ENCODE data around the gene MGAT5B.
"Not testable (repeated sequence)": the region's sequence is repeated elsewhere in the genome, so short reads cannot be mapped to it uniquely, and the experiment has no call there.

The MGAT5B gene

DNA sequence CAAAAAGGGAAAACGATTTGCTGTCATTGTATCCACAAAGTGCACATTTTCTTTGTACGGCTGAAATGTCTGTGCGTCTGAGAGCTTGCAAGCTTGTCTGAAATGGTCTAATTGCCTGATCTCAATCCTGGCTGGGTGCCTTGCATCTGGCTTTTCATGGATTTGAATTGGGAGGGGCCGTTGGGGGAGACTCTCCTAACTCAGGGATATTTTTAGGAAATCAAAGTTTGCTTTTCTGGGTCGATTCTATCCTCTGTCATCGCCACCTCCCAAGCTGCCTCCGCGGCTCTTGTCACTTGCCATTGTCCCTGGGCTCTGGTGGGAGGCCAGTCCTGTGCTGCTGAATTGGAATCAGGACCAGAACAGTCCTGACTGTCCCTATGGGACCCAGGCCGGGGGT, 33.3 kb upstream of the MGAT5B start:
- Histone ChIP-seq H3K4me3 (ENCODE audit: low read length) (no peak overlapping the region), H3K4me1 (ENCODE audit: insufficient read depth, low read length) (peaks cover 7% of the 10 kb centered on the region), H3K36me3 (ENCODE audit: insufficient read depth, low read length) (no peaks in the 10 kb centered on the region), H3K9ac (ENCODE audit: low read depth, low read length) (no peak overlapping the region), H3K27ac (ENCODE audit: low read depth, low read length) (no peak overlapping the region), H3K27me3 (ENCODE audit: insufficient read depth, low read length) (peaks cover 4% of the 10 kb centered on the region; the same call in 1 of the 2 replicates), H3K9me3 (ENCODE audit: insufficient read depth, low read depth, low read length) (no peaks in the 10 kb centered on the region)
- 91% methylated on average over 9 of the region's 9 CpGs for WGBS

DNA sequence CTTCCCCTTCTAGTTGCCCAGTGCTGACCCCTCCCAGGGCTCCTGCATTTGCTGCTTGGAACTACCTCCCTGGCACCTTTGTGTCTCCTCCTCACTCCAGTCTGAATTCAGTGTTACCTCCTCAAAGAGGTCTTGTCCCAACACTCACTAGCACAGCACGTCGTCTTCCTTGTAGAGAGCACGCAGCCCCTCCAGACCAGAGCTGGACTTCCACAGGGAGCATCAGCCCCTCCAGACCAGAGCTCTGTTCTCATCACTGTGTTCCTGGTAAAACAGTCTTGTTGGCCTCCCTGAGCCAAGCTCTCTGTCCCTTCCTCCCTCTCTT, 27.8 kb upstream of the MGAT5B start:
- H3K9me3 ChIP-seq (ENCODE audit: insufficient read depth, low read depth, low read length) = no peaks in the 10 kb centered on the region
- peak overlapping the region; percentile 55 for H3K4me3 ChIP-seq (ENCODE audit: low read length)
- H3K9ac ChIP-seq (ENCODE audit: low read depth, low read length) = no peak overlapping the region
- H3K27me3 ChIP-seq (ENCODE audit: insufficient read depth, low read length) = peaks cover 20% of the 10 kb centered on the region
- H3K27ac ChIP-seq (ENCODE audit: low read depth, low read length) = no peak overlapping the region
- WGBS = 10% methylated on average over 3 of the region's 3 CpGs
- no peaks in the 10 kb centered on the region for H3K36me3 ChIP-seq (ENCODE audit: insufficient read depth, low read length)
- peaks cover 16% of the 10 kb centered on the region for H3K4me1 ChIP-seq (ENCODE audit: insufficient read depth, low read length)

GRCh38 chr17:76840884-76841775, 27.1 kb upstream of the MGAT5B start:
- 8% methylated on average over 7 of the region's 8 CpGs for WGBS
- Histone ChIP-seq H3K4me3 (ENCODE audit: low read length) (peak overlapping the region; percentile 55), H3K9me3 (ENCODE audit: insufficient read depth, low read depth, low read length) (no peaks in the 10 kb centered on the region), H3K36me3 (ENCODE audit: insufficient read depth, low read length) (no peaks in the 10 kb centered on the region), H3K27me3 (ENCODE audit: insufficient read depth, low read length) (peaks cover 20% of the 10 kb centered on the region), H3K9ac (ENCODE audit: low read depth, low read length) (peak overlapping the region; percentile 56), H3K27ac (ENCODE audit: low read depth, low read length) (peak overlapping the region; percentile 70; the same call in 1 of the 2 replicates), H3K4me1 (ENCODE audit: insufficient read depth, low read length) (peaks cover 16% of the 10 kb centered on the region)

DNA sequence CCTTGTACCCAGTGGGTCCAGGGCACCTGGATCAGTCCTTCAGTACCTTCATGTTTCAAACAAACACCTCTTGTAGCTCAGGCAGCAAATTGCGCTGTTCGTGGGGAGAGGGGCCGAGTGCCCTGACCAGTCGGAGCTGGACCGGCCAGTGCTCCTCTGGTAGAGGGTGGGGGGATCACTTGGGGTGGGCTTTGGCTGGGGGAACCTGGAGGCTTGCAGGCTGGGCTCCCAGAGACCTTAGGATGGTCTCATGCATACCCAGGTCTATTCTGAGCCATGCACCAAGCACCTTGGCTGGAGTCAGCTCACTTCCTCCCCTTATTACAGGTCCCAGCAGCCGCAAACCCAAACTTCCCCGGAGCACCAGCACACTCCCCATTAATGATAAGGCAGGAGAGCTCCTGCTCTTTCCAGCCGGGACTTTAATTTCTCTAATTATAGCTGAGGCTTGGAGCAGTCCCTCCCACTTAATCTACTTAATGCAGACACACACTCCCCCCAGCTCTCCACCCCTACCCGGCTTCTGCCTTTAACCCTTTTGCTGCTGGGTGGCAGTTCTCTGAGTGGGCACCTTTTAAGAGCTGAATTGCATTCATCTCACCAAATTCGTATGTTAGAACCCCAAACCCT, 26.3 kb upstream of the MGAT5B start:
- H3K4me3 ChIP-seq (ENCODE audit: low read length) = peak overlapping the region; percentile 55
- no peaks in the 10 kb centered on the region for H3K9me3 ChIP-seq (ENCODE audit: insufficient read depth, low read depth, low read length)
- peaks cover 16% of the 10 kb centered on the region for H3K4me1 ChIP-seq (ENCODE audit: insufficient read depth, low read length)
- no peaks in the 10 kb centered on the region for H3K36me3 ChIP-seq (ENCODE audit: insufficient read depth, low read length)
- peak overlapping the region; percentile 70 for H3K27ac ChIP-seq (ENCODE audit: low read depth, low read length)
- peak overlapping the region; percentile 56 for H3K9ac ChIP-seq (ENCODE audit: low read depth, low read length)
- H3K27me3 ChIP-seq (ENCODE audit: insufficient read depth, low read length) = peaks cover 20% of the 10 kb centered on the region
- 8% methylated on average over 10 of the region's 10 CpGs for WGBS

DNA sequence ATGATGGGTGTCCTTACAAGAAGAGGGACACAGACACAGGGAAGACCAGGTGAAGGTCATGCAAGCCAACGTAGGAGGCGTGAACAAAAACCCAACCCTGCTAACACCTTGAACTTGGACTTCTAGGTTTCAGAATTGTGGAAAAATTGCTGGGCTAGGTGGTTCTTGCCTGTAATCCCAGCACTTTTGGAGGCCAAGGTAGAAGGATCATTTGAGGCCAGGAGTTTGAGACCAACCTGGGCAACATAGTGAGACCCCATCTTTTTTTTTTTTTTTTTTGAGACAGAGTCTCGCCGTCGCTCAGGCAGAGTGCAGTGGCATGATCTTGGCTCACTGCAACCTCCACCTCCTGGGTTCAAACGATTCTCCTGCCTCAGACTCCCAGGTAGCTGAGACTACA, 25.1 kb upstream of the MGAT5B start:
- H3K27me3 ChIP-seq (ENCODE audit: insufficient read depth, low read length) = peaks cover 20% of the 10 kb centered on the region
- H3K36me3 ChIP-seq (ENCODE audit: insufficient read depth, low read length); H3K27ac ChIP-seq (ENCODE audit: low read depth, low read length); H3K4me3 ChIP-seq (ENCODE audit: low read length); H3K9me3 ChIP-seq (ENCODE audit: insufficient read depth, low read depth, low read length); H3K9ac ChIP-seq (ENCODE audit: low read depth, low read length): not testable (repeated sequence)
- WGBS = 92% methylated on average over 6 of the region's 6 CpGs
- peaks cover 16% of the 10 kb centered on the region for H3K4me1 ChIP-seq (ENCODE audit: insufficient read depth, low read length)

DNA sequence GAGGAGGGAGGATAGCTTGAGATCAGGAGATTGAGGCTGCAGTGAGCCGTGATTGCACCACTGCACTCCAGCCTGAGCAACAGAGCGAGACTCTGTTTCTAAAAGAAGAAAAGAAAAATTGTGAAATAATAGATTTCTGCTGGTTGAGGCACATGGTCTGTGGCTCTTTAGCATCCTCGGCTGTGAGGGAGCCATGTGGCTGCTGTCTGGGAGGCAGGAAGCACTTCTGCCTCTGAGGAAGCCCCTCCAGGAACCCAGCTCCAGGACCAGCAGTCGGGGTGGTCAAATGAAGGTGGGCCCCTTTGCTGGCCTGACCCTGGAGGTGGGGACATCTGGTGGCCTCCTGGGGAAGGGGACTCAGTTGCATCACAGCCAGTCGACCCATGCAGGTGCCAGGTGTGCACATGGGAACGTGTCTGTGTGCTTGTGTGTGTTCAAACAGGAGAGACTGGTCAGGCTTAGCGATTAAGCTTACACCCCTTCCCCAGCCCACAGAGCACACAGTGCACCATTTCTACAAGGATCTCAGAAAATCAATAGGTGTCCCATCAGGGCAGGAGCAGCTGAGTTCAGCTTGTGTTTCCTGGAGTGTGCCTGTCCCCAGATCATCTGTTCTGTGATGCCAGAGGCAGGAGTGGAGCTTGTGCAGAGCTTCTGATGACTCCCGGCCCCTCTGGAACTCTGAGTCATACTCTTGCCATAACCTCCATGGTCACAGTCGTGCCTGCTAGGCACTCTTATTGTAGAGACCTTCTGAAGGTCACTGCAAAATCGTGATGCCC, 24.3 kb upstream of the MGAT5B start:
- Histone ChIP-seq H3K27ac (ENCODE audit: low read depth, low read length) (no peak overlapping the region), H3K9me3 (ENCODE audit: insufficient read depth, low read depth, low read length) (no peaks in the 10 kb centered on the region), H3K27me3 (ENCODE audit: insufficient read depth, low read length) (peaks cover 17% of the 10 kb centered on the region), H3K4me1 (ENCODE audit: insufficient read depth, low read length) (peaks cover 16% of the 10 kb centered on the region), H3K9ac (ENCODE audit: low read depth, low read length) (no peak overlapping the region), H3K36me3 (ENCODE audit: insufficient read depth, low read length) (no peaks in the 10 kb centered on the region), H3K4me3 (ENCODE audit: low read length) (no peak overlapping the region)
- WGBS = 75% methylated on average over 10 of the region's 10 CpGs

DNA sequence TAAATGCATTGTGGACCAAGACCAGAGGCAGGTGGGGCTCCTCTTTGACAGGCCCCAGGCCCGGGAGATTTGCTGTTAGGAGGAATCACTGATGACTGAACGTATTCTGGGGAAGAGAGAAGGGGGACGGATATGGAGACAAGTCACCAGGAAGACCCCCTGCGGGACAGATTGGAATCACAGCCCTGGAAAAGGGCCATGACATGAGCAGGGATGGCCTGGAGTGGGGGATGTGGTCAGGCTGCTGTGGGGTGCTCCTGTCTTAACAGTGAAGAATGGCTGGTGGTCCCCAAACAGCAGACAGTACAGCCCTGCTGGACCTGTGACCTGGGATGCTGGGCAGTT, 23.7 kb upstream of the MGAT5B start:
- H3K27me3 ChIP-seq (ENCODE audit: insufficient read depth, low read length) = peaks cover 16% of the 10 kb centered on the region
- no peak overlapping the region for H3K9ac ChIP-seq (ENCODE audit: low read depth, low read length)
- 57% methylated on average over 4 of the region's 4 CpGs for WGBS
- H3K4me3 ChIP-seq (ENCODE audit: low read length) = no peak overlapping the region
- no peaks in the 10 kb centered on the region for H3K9me3 ChIP-seq (ENCODE audit: insufficient read depth, low read depth, low read length)
- H3K36me3 ChIP-seq (ENCODE audit: insufficient read depth, low read length) = no peaks in the 10 kb centered on the region
- H3K4me1 ChIP-seq (ENCODE audit: insufficient read depth, low read length) = peaks cover 10% of the 10 kb centered on the region
- no peak overlapping the region for H3K27ac ChIP-seq (ENCODE audit: low read depth, low read length)

DNA sequence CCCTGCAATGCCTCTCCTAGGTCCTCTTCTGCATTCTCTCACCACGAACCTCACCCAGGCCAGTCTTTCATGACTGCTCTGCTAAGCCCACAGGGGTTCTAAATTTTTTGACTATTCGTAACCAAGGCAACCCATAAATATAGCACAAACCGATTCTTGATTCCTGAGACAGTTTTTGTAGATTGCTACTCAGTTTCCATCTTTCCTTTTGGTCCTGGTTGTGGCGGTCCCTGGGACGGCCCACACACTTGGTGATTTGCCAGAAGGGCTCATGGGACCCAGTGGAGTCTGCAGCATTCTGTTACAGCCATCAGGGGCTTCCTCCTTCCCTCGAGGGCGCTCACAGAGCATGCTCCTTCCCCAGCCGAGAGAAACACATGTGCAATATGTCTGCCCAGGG, 23.4 kb upstream of the MGAT5B start:
- no peaks in the 10 kb centered on the region for H3K9me3 ChIP-seq (ENCODE audit: insufficient read depth, low read depth, low read length)
- no peak overlapping the region for H3K4me3 ChIP-seq (ENCODE audit: low read length)
- H3K27ac ChIP-seq (ENCODE audit: low read depth, low read length) = no peak overlapping the region
- no peaks in the 10 kb centered on the region for H3K36me3 ChIP-seq (ENCODE audit: insufficient read depth, low read length)
- H3K4me1 ChIP-seq (ENCODE audit: insufficient read depth, low read length) = peaks cover 10% of the 10 kb centered on the region
- peaks cover 16% of the 10 kb centered on the region for H3K27me3 ChIP-seq (ENCODE audit: insufficient read depth, low read length)
- H3K9ac ChIP-seq (ENCODE audit: low read depth, low read length) = no peak overlapping the region
- WGBS = 80% methylated on average over 8 of the region's 8 CpGs

- Histone ChIP-seq H3K9me3 (ENCODE audit: insufficient read depth, low read depth, low read length) (no peaks in the 10 kb centered on the region), H3K27me3 (ENCODE audit: insufficient read depth, low read length) (peaks cover 8% of the 10 kb centered on the region), H3K9ac (ENCODE audit: low read depth, low read length) (no peak overlapping the region), H3K36me3 (ENCODE audit: insufficient read depth, low read length) (no peaks in the 10 kb centered on the region), H3K27ac (ENCODE audit: low read depth, low read length) (no peak overlapping the region), H3K4me1 (ENCODE audit: insufficient read depth, low read length) (peaks cover 4% of the 10 kb centered on the region; the same call in 1 of the 2 replicates), H3K4me3 (ENCODE audit: low read length) (no peak overlapping the region)
- 85% methylated on average over 6 of the region's 6 CpGs for WGBS
Observed at GRCh38 chr17:76845541-76846017, 22.6 kb upstream of the MGAT5B start.

- H3K36me3 ChIP-seq (ENCODE audit: insufficient read depth, low read length) = no peaks in the 10 kb centered on the region
- 95% methylated on average over 2 of the region's 2 CpGs for WGBS
- H3K9me3 ChIP-seq (ENCODE audit: insufficient read depth, low read depth, low read length) = no peaks in the 10 kb centered on the region
- H3K27me3 ChIP-seq (ENCODE audit: insufficient read depth, low read length) = no peaks in the 10 kb centered on the region
- no peak overlapping the region for H3K27ac ChIP-seq (ENCODE audit: low read depth, low read length)
- no peak overlapping the region for H3K9ac ChIP-seq (ENCODE audit: low read depth, low read length)
- H3K4me3 ChIP-seq (ENCODE audit: low read length) = no peak overlapping the region
- H3K4me1 ChIP-seq (ENCODE audit: insufficient read depth, low read length) = no peaks in the 10 kb centered on the region
Observed at GRCh38 chr17:76847031-76847430, 21.2 kb upstream of the MGAT5B start.

GRCh38 chr17:76848670-76849069, 19.5 kb upstream of the MGAT5B start:
- Histone ChIP-seq H3K4me1 (ENCODE audit: insufficient read depth, low read length) (no peaks in the 10 kb centered on the region), H3K9ac (ENCODE audit: low read depth, low read length) (no peak overlapping the region), H3K36me3 (ENCODE audit: insufficient read depth, low read length) (no peaks in the 10 kb centered on the region), H3K27me3 (ENCODE audit: insufficient read depth, low read length) (no peaks in the 10 kb centered on the region), H3K27ac (ENCODE audit: low read depth, low read length) (no peak overlapping the region), H3K4me3 (ENCODE audit: low read length) (no peak overlapping the region), H3K9me3 (ENCODE audit: insufficient read depth, low read depth, low read length) (no peaks in the 10 kb centered on the region)
- WGBS = 91% methylated on average over 8 of the region's 8 CpGs

Measured in HUES64 (cell line).